HG03571 (cell line): ENCODE measurements around the gene ARL5C.

Experiments
- ATAC-seq: cut with Tn5 transposase; IDR thresholded peaks from one replicate; pipeline ENCODE4 v1.9.1; 2021; ENCODE audit not compliant: unreplicated experiment

The ARL5C gene

GRCh38 chr17:39194089-39194984 lies 28.4 kb upstream of the ARL5C start:
- no peak for ATAC-seq

GRCh38 chr17:39193346-39193745 lies 27.4 kb upstream of the ARL5C start:
- ATAC-seq = no peak

- no peak for ATAC-seq
Observed at GRCh38 chr17:39192901-39193300, 26.9 kb upstream of the ARL5C start.

- ATAC-seq = no peak
Observed at GRCh38 chr17:39191750-39192510, 26.0 kb upstream of the ARL5C start.

- no peak for ATAC-seq
Observed at GRCh38 chr17:39187152-39187830, 21.3 kb upstream of the ARL5C start.

- ATAC-seq = no peak
Observed at GRCh38 chr17:39186481-39187002, 20.6 kb upstream of the ARL5C start.

GRCh38 chr17:39183720-39184119 lies 17.8 kb upstream of the ARL5C start:
- ATAC-seq = no peak

GRCh38 chr17:39183045-39183444 lies 17.1 kb upstream of the ARL5C start:
- no peak for ATAC-seq

GRCh38 chr17:39181303-39181702 lies 15.3 kb upstream of the ARL5C start:
- no peak for ATAC-seq

- ATAC-seq = no peak
Observed at GRCh38 chr17:39178536-39178935, 12.6 kb upstream of the ARL5C start.

- no peak for ATAC-seq
Observed at GRCh38 chr17:39177256-39177655, 11.3 kb upstream of the ARL5C start.

GRCh38 chr17:39175695-39176093 lies 9.7 kb upstream of the ARL5C start:
- no peak for ATAC-seq

GRCh38 chr17:39174920-39175694 lies 9.1 kb upstream of the ARL5C start:
- no peak for ATAC-seq

- ATAC-seq = no peak
Observed at GRCh38 chr17:39173526-39174274, 7.7 kb upstream of the ARL5C start.

GRCh38 chr17:39173080-39173479 lies 7.1 kb upstream of the ARL5C start:
- ATAC-seq = no peak

GRCh38 chr17:39171933-39172332 lies 6.0 kb upstream of the ARL5C start:
- no peak for ATAC-seq

- ATAC-seq = no peak
Observed at GRCh38 chr17:39170558-39170957, 4.6 kb upstream of the ARL5C start.

- no peak for ATAC-seq
Observed at GRCh38 chr17:39170109-39170508, 4.1 kb upstream of the ARL5C start.

- no peak for ATAC-seq
Observed at GRCh38 chr17:39169518-39169917, 3.6 kb upstream of the ARL5C start.

- no peak for ATAC-seq
Observed at GRCh38 chr17:39169101-39169500, 3.1 kb upstream of the ARL5C start.
